Central memory CD4-positive, alpha-beta T cell (primary cell): ENCODE measurements around the gene PHF10.
"Not testable (repeated sequence)": the region's sequence is repeated elsewhere in the genome, so short reads cannot be mapped to it uniquely, and the experiment has no call there.

Experiments used
- DNase-seq: peaks from one replicate; pipeline ENCODE4 v3.0.0; 2022
- total RNA-seq, 3 experiments: gene quantifications; one replicate each; lab custom pipeline; 2026; lab: John Stamatoyannopoulos, UW

PHF10 gene
- total RNA-seq = 69.2 to 152 (median 144) reads per million in 3 experiments

DNA sequence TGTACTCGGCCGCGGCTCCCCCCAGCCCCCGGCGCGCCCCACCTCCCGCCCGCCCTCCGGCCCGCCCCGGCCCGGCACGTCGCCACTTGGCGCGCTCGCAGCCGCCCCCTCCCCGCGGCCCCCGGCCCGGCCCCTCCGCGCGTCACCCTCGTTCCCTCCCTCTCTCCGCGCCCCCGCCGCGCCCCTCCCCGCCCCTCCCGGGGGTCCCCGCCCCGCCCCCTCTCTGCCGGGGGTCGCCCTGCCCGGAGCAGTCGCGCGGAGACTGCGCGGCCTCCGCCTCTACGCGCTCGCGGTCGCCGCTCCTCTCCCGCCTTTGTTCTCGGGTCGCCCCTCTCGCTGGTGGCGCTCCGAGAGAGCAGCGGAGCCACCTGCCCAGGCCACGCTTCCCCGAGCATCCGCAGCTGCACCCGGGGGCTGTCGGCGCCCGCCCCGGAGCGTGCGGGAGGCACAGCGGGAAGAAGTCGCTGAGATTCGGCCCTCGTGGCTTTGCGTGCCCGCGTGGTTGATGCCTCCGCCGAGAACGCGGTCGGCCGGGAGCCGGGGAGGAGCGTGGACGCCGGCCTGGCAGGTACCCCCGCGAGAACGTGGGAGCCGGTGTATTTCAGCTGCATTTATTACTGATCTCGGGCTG is at the start of gene PHF10:
PHF10 (minus strand) TSS at position 7 of the 631 bp plus-strand sequence. CDS start 569 bp downstream, outside the sequence.
- peak; percentile 60 for DNase-seq

GRCh38 chr6:169766921-169767736 is 42.8 kb upstream of the PHF10 start:
- no peak for DNase-seq

DNA sequence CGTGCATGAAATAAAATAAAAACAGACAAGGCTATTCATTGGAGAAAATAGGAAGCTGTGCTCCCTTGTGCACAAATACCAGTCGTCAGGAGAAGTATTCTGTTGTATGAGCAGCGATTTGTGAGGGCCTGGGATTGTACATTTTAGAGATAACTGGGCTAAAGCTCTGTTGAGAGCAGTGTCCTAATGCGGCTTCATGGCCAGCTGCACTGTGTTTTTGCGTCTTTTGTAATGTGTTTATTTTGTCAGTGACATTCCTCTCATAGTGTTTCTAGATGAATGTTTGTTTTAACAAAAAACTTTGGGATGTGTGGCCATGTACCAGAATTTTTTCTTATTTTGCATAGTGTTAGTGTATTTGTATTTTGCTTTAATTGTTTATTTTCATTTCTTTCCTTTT is 41.9 kb upstream of the PHF10 start:
- no peak for DNase-seq

GRCh38 chr6:169765789-169766188 is 41.5 kb upstream of the PHF10 start:
- not testable (repeated sequence) for DNase-seq

DNA sequence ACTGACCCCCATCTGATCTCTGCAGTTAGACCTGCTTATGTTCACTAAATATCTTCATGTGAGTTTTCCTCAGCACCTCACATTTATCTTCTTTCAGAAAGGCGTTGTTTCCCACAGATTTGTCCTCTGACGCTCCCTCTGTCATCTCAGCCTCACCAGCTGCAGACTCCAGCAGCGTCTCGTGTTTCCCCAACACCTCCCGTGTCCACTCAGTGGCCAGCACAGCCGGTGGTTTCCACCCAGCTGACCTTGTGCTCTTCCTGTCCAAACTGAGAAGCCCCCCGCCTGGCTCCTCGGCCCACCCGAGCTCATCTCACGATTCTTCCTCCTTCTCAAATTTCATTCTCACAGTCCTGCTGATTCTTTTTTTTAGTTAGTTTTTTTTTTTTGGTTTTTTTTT is 39.6 kb upstream of the PHF10 start:
- DNase-seq = no peak

GRCh38 chr6:169763308-169763707 is 39.0 kb upstream of the PHF10 start:
- DNase-seq = no peak

DNA sequence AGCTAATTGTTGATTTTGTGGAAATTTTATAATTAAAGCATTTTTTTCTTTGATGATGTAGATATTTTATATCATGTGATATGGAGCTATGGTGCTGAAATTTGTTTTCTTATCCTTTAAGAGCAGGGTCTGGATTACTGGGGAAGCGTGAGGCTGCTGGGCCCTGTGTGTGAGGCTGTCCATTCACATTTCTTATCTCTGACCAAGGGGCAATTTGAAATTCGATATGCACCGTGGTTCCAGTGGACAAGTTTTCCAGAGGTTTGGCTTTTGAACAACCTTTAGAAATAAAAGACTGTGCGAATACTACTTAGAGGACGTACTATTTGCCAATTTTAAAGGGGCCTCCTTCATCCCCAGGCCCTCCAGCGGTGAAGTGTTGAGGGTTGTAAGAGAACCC is 30.9 kb upstream of the PHF10 start:
- no peak for DNase-seq

DNA sequence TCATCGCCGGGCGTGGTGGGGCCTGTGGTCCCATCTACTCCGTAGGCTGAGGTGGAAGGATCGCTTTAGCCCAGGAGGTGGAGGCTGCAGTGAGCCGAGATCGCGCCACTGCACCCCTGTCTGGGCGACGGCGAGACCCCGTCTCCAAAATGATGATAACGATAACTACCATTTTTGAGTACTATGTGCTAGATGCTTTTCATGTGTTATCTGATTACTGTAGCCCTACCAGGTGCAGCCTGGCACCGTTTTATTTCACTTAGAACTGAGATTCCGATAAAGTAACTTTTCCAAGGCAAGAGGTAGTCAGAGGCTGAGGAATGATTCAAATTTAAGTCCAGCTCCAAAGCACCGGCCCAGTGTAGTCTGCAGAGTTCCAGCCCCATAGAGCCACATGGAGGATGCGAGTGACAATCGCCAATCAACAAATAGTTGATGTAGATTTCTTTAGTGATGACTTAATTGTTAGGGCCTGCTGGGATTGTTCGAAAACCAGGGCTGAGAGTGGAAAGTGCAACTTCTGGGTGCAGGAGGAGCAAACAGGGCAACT is 27.8 kb upstream of the PHF10 start:
- no peak for DNase-seq

DNA sequence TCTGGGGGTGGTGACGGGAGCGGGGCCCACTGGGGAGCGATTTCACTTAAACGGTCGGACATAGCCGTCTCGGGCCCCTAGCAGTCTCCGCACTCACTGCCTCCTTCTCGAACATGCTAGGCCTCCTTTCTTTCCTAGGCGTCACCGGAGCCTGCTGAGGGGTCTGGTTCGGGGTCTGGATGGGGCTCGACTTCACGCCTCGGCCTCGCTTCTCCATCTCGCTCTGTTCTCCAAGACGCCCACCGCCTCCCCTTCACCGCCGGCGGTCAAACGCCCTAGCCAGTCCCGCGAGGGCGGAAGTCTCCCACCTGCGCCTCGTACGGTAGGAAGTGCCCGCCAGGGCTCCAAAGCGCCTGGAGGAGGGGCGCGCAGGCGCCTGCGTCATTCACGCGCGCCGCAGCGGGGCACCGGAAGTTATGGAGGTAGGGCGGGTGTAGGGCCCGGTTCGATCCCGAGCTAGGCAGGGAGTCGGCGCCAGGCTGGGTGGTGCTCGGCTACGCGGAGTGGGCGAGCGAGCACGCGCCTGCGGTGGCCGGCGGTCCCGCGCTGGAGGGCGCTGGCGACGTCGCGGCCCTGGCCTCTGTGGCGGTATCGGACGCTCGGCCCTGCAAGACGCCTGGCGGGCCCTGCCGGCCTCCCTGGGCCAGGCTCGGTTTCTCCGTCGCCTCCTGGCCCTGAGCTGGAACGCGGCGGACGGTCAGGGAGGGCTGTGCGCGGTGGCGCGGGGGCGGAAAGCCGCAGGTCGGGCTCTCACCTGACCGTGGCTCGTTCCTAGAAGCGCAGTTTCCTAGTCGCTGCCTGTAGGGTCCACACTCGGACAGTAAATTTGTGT is 27.2 kb upstream of the PHF10 start, which contains the start of the genes DYNLT2 and ERMARD:
DYNLT2 (minus strand) TSS at position 331 of the 832 bp plus-strand sequence; CDS start at position 217, 114 bp downstream.
ERMARD (plus strand) TSS at position 381 of the 832 bp plus-strand sequence; CDS start at position 417, 36 bp downstream.
- DNase-seq = peak; percentile 94

DNA sequence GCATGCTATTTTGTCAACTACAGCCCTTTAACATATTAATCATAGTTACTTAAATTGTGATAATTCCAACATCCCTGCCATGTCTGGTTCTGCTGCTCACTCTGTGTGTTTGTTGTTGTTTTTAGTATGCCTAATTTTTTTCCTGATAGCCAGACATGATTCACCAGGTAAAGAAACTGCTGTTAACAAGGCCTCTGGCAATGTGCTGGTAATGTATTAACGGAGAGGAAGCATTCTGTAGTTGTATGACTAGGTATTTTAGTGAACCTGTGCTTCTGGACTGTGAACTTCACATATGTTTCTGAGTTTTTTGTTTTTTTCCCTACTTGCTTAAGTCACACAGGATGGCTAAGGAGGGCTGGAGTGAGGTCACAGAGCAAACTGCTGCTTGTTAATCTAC is 22.3 kb upstream of the PHF10 start:
- DNase-seq = no peak

GRCh38 chr6:169745405-169745804 is 21.1 kb upstream of the PHF10 start:
- DNase-seq = no peak

GRCh38 chr6:169741344-169741743 is 17.0 kb upstream of the PHF10 start:
- DNase-seq = no peak

GRCh38 chr6:169738976-169739529 is 14.8 kb upstream of the PHF10 start:
- DNase-seq = no peak

GRCh38 chr6:169738204-169738975 is 14.1 kb upstream of the PHF10 start:
- DNase-seq = no peak

GRCh38 chr6:169729961-169730360 is 5.7 kb upstream of the PHF10 start:
- DNase-seq = no peak

DNA sequence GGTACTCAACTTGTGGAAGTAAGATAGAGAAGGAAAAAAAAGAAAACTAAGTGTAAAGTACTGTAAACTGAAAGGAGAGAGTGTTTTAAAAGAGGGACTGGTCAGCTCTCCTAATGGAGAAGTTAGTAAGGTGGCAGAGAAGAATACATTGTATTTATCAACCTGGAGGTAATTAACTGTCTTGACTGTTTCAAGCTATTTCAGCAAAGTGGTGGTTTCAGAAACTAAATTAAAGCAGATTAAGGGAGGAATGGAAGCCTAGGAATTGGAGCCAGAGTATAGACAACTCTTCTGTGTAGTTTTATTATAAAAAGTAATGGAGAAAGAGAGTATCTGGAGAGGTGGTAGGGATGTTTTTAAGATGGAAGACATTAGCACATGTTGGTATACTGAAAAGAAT is 2.7 kb upstream of the PHF10 start:
- DNase-seq = no peak

DNA sequence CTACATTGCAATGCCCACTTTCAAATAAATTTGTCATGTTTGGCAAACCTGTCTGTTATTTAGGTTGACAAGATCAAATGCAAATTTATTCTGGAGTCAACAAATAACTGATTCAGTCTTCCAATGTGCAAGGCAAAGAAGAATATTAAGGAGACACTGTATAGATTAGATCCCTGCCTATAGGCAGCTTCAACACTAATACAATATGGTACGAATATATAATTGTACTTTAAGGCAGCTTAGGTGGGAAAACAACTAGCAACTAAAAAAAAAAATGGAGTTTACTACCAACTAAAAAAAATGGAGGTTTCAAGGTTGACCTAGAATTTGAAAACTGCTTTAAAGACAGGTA is 1.7 kb upstream of the PHF10 start:
- no peak for DNase-seq

- no peak for DNase-seq
Observed at GRCh38 chr6:169725125-169726048, 1.1 kb upstream of the PHF10 start.

DNA sequence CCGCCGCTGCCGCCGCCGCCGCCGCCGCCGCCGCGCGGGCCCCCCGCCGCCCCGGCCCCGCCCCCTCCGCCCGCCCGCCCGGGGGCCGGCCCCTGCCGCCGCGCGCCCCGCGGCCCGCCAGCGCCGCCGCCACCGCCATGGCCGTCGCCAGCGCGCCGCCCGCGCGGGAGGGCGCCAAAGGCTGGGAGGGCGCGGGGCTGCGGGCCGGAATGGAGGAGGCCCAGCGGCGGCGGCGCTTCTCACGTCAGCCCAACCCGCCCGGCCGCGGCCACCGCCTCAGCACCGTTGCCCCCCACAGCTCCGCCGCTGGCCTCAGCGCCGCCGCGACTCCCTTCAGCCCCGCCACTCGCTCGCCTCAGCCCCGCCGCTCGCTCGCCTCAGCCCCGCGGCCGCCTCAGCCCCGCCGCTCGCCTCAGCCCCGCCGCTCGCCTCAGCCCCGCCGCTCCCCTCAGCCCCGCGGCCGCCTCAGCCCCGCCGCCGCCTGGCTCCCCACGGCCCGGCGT is 258 bp downstream of the PHF10 start:
- DNase-seq = peak; percentile 35

DNA sequence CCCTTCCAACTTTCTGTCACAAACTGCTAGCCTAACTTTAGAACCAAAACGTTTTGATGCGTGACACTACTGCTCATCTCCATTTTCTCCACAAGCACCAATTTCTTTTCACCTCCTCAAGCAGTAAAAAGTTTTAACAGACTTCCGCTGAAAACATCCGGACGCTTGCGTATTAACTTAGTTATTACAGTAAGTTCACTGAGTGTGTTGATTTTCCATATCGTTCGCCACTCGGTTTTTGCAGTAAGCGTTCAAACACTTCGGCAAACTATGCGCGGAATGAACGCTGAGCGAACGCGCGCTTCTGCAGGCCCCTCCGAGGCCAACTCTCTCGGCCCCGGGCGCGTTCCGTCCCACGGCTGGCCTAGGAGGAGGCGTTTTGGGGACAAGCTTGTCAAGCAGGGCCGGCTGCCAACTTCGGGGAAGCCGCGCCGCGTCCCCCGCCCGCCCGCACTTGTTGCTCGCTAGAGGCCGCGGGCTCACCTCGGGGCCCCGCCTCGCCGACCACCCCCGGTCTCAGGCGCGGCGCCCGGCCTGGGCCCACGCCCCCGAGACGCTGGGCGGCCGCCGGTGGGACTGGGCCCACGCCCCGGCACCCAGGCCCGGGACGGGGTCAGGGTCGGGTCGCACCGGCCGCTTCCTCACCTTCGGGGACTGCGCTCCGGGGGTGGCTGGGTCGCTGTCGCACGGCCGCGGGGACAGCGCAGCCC is 945 bp downstream of the PHF10 start:
- DNase-seq = peak; percentile 69
